Parathyroid adenoma (tissue), 2 donors: ENCODE data around the gene CUL5.
"Not testable (repeated sequence)": the region's sequence is repeated elsewhere in the genome, so short reads cannot be mapped to it uniquely, and the experiment has no call there.

Source experiments
- H2AFZ ChIP-seq: fragments of 300-600 bp; sonication (generic); one replicate; pipeline ENCODE4 v1.7.0; 2017; ENCODE audit warnings: antibody characterized with exemption, mild to moderate bottlenecking
- H3K27ac ChIP-seq: fragments of 300-600 bp; sonication (generic); one replicate; pipeline ENCODE4 v1.7.0; 2017
- H3K27me3 ChIP-seq: fragments of 300-600 bp; sonication (generic); one replicate; pipeline ENCODE4 v1.7.0; 2017; ENCODE audit warnings: low read length; ENCODE audit not compliant: control insufficient read depth, insufficient read depth
- H3K36me3 ChIP-seq: fragments of 300-600 bp; sonication (generic); one replicate; pipeline ENCODE4 v1.7.0; 2017; ENCODE audit warnings: low read length; ENCODE audit not compliant: control insufficient read depth, insufficient read depth
- H3K4me1 ChIP-seq: fragments of 300-600 bp; sonication (generic); one replicate; pipeline ENCODE4 v1.7.0; 2017; ENCODE audit warnings: control low read depth
- H3K4me2 ChIP-seq: fragments of 300-600 bp; sonication (generic); one replicate; pipeline ENCODE4 v1.7.0; 2017; ENCODE audit warnings: low read length
- H3K4me3 ChIP-seq: fragments of 300-600 bp; sonication (generic); one replicate; pipeline ENCODE4 v1.7.0; 2017; ENCODE audit warnings: low read depth, low read length
- H3K79me2 ChIP-seq: fragments of 300-600 bp; sonication (generic); one replicate; pipeline ENCODE4 v1.7.0; 2017; ENCODE audit warnings: control low read depth
- H3K9ac ChIP-seq: fragments of 300-600 bp; sonication (generic); one replicate; pipeline ENCODE4 v1.7.0; 2017; ENCODE audit warnings: mild to moderate bottlenecking
- H3K9me3 ChIP-seq: fragments of 300-600 bp; sonication (generic); one replicate; pipeline ENCODE4 v1.7.0; 2017; ENCODE audit warnings: low read length; ENCODE audit not compliant: control insufficient read depth
- CTCF ChIP-seq: fragments of 300-600 bp; sonication (generic); IDR thresholded peaks from one replicate; pipeline ENCODE4 v1.7.0; 2017; ENCODE audit warnings: antibody characterized with exemption, mild to moderate bottlenecking
- donor health status: primary hyperparathyroidism.

The CUL5 gene

GRCh38 chr11:108128772-108129171 lies 120.1 kb downstream of the CUL5 start:
- no peak overlapping the region for H3K27ac ChIP-seq
- H3K36me3 ChIP-seq, result no peaks in the 10 kb centered on the region
- H3K4me2 ChIP-seq, result no peak overlapping the region
- no peak overlapping the region for H3K4me3 ChIP-seq
- H3K27me3 ChIP-seq, result no peaks in the 10 kb centered on the region
- H3K9me3 ChIP-seq, result no peaks in the 10 kb centered on the region
- H2AFZ ChIP-seq, result no peak overlapping the region
- no peaks in the 10 kb centered on the region for H3K4me1 ChIP-seq
- no peak for TF ChIP-seq CTCF
- H3K9ac ChIP-seq, result no peak overlapping the region
- H3K79me2 ChIP-seq, result peaks cover 2% of the 10 kb centered on the region

DNA sequence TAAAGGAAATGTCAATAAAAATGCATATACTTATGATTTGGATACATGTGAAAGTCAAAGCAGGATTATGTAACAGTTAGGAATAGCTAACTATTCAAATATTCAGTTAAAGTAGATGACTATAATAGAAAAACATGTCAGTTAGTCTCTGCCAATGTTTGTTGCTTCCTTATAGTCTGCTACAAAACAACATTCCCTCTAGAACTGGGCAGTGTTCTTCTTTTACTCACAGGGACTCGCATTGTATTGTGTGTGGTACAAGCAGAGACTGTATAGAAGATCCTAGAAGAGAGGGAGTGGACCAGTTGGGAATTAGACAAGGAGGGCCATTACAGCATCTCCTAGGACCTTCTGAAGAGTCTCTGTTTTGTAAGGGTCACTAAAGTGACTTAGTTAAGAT lies 123.3 kb downstream of the CUL5 start:
- TF ChIP-seq CTCF, result no peak
- no peak overlapping the region for H2AFZ ChIP-seq
- no peak overlapping the region for H3K27ac ChIP-seq
- no peak overlapping the region for H3K4me2 ChIP-seq
- peaks cover 2% of the 10 kb centered on the region for H3K79me2 ChIP-seq
- no peak overlapping the region for H3K9ac ChIP-seq
- no peaks in the 10 kb centered on the region for H3K9me3 ChIP-seq
- no peaks in the 10 kb centered on the region for H3K36me3 ChIP-seq
- H3K27me3 ChIP-seq, result no peaks in the 10 kb centered on the region
- H3K4me1 ChIP-seq, result no peaks in the 10 kb centered on the region
- H3K4me3 ChIP-seq, result no peak overlapping the region

DNA sequence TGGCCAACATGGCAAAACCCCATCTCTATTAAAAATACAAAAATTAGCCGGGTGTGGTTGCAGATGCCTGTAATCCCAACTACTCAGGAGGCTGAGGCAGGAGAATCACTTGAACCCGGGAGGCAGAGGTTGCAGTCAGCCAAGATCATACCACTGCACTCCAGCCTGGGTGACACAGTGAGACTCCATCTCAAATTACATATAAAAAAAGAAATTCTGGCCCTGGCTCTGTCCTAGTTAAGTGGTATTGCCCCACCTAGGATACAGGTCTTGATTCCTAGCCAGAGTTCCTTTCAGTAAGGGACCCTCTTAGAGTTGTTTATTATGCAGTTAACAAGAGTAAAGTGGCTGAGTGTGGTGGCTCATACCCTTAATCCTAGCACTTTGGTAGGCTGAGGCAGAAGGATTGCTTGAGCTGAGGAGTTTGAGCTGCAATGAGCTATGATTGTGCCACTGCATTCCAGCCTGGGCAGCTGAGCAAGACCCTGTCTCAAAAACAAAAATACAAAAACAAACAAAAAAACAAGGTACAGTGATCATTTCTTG lies 124.4 kb downstream of the CUL5 start:
- not testable (repeated sequence) for H3K9ac ChIP-seq, H3K36me3 ChIP-seq

DNA sequence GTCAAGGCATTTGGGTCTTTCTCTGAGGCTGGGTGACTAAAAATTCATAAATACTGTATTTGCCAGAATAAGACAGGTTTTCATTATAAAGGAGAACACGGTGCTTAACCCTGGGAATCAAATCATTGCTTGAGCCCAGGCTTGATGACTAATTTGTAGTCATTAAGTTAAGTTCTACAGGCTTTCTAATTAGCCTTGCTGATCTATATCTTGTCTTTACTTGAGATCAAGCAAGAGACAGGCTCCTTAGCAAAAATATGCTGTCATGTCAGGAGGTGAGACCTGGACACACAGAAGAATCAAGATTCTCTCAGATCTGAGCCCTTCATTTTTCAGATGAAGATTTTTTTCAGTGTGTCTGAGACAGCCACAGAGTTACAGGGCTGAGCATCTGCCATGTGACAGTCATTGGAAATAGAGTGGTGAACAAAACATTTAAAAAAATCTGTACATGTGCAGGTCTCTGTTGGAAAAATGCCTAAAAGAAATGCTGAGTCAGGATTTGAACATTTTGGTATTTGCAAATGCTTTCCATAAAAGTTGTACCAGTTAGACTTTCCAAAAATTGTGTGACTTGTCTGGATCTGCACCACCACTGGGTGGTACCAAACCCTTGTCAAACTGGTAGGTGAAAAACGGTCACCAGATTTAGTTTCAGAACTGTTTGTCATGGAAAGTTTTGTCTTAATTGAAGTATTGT lies 127.3 kb downstream of the CUL5 start:
- H2AFZ ChIP-seq, result no peak overlapping the region
- no peak for TF ChIP-seq CTCF
- no peaks in the 10 kb centered on the region for H3K79me2 ChIP-seq
- no peak overlapping the region for H3K4me2 ChIP-seq
- no peaks in the 10 kb centered on the region for H3K9me3 ChIP-seq
- no peaks in the 10 kb centered on the region for H3K36me3 ChIP-seq
- H3K27ac ChIP-seq, result no peak overlapping the region
- H3K9ac ChIP-seq, result no peak overlapping the region
- H3K4me3 ChIP-seq, result no peak overlapping the region
- H3K27me3 ChIP-seq, result no peaks in the 10 kb centered on the region
- H3K4me1 ChIP-seq, result no peaks in the 10 kb centered on the region

More for the DNA sequence above, 124.4 kb downstream of the CUL5 start:
- H3K9me3 ChIP-seq, H3K79me2 ChIP-seq, H3K27me3 ChIP-seq, H3K4me2 ChIP-seq, H3K4me3 ChIP-seq, H2AFZ ChIP-seq, H3K4me1 ChIP-seq, H3K27ac ChIP-seq: not testable (repeated sequence)

GRCh38 chr11:108137212-108137611 lies 128.5 kb downstream of the CUL5 start:
- TF ChIP-seq CTCF, result no peak
- H3K4me2 ChIP-seq, result no peak overlapping the region
- H3K36me3 ChIP-seq, result no peaks in the 10 kb centered on the region
- no peak overlapping the region for H2AFZ ChIP-seq
- no peaks in the 10 kb centered on the region for H3K27me3 ChIP-seq
- no peaks in the 10 kb centered on the region for H3K79me2 ChIP-seq
- H3K4me3 ChIP-seq, result no peak overlapping the region
- no peaks in the 10 kb centered on the region for H3K9me3 ChIP-seq
- H3K9ac ChIP-seq, result no peak overlapping the region
- no peaks in the 10 kb centered on the region for H3K4me1 ChIP-seq
- H3K27ac ChIP-seq, result no peak overlapping the region
